H1 (cell line): ENCODE measurements around the gene CERS1. TPM values are rescaled to one million over a fixed set of nuclear protein-coding genes. Genes with fewer than 3 reads are reported as not detected.

Source experiments
- CTCF ChIA-PET: fragments of 300-600 bp; sonication (Branson Sonifier 250); formaldehyde crosslinking; loops from one replicate; lab custom pipeline; 2021; ENCODE audit not compliant: partially characterized antibody; lab: Charles Lee
- POLR2A ChIA-PET: fragments of 300-600 bp; sonication (Branson Sonifier 250); formaldehyde crosslinking; loops from one replicate; lab custom pipeline; 2021; ENCODE audit warnings: inconsistent platforms; ENCODE audit not compliant: partially characterized antibody; lab: Charles Lee
- DNase-seq, 2 experiments: peaks; one replicate each; pipeline versions ENCODE4 v3.0.0 to v3.0.0-alpha.2; 2010 to 2022; ENCODE audit warnings: low spot score in 2 of 2, low read depth in 1 of 2, mixed read lengths in 1 of 2
- FAIRE-seq: peaks from 2 replicates; lab custom pipeline; 2011; peaks lifted over from hg19 to GRCh38; lab: Jason Lieb, UNC
- H2AFZ ChIP-seq: 2 replicates; pipeline ENCODE4 v1.8.1; 2012; ENCODE audit warnings: low read length, inconsistent platforms
- H2AK5ac ChIP-seq: 2 replicates; pipeline ENCODE4 v1.6.1; 2013; ENCODE audit warnings: low read depth, low read length
- H2BK120ac ChIP-seq: replicated peaks from 2 replicates; pipeline ENCODE3; 2013; ENCODE audit warnings: low read depth, low read length, inconsistent platforms
- H2BK12ac ChIP-seq: 2 replicates; pipeline ENCODE4 v1.6.1; 2013; ENCODE audit warnings: low read depth, low read length
- H2BK15ac ChIP-seq: 2 replicates; pipeline ENCODE4 v1.6.1; 2013; ENCODE audit warnings: low read length
- H2BK20ac ChIP-seq: 2 replicates; pipeline ENCODE4 v1.6.1; 2013; ENCODE audit warnings: low read length
- H2BK5ac ChIP-seq: 2 replicates; pipeline ENCODE4 v1.6.1; 2013; ENCODE audit warnings: low read depth, low read length
- H3K14ac ChIP-seq: 2 replicates; pipeline ENCODE4 v1.6.1; 2013; ENCODE audit warnings: inconsistent platforms; ENCODE audit not compliant: insufficient read length
- H3K18ac ChIP-seq: 2 replicates; pipeline ENCODE4 v1.6.1; 2013; ENCODE audit warnings: low read length; ENCODE audit errors: extremely low read depth
- H3K23ac ChIP-seq: 2 replicates; pipeline ENCODE4 v1.6.1; 2013; ENCODE audit warnings: inconsistent platforms; ENCODE audit not compliant: insufficient read length
- H3K23me2 ChIP-seq: 2 replicates; pipeline ENCODE4 v1.6.1; 2013; ENCODE audit warnings: low read depth, low read length
- H3K27ac ChIP-seq: 2 replicates; pipeline ENCODE4 v1.6.1; 2011; ENCODE audit warnings: low read depth, low read length, inconsistent platforms
- H3K27me3 ChIP-seq, 4 experiments: replicated peaks in 1 of 4; 1 replicate in 1 of 4; 2 replicates in 3 of 4; pipeline versions ENCODE4 v1.6.1 to v1.8.1; 2011 to 2013; ENCODE audit warnings: low read length in 3 of 4, mild to moderate bottlenecking in 3 of 4, inconsistent platforms in 2 of 4, mixed read lengths in 2 of 4, moderate library complexity in 1 of 4; ENCODE audit not compliant: control insufficient read depth in 3 of 4, insufficient read depth in 3 of 4; ENCODE audit errors: extremely low read depth in 1 of 4
- H3K36me3 ChIP-seq, 4 experiments: 2 replicates each; pipeline versions ENCODE4 v1.6.1 to v1.8.1; 2011 to 2013; ENCODE audit warnings: mild to moderate bottlenecking in 4 of 4, low read length in 3 of 4, moderate library complexity in 2 of 4, control low read depth in 1 of 4, inconsistent platforms in 1 of 4; ENCODE audit not compliant: insufficient read depth in 4 of 4, control insufficient read depth in 2 of 4
- H3K4ac ChIP-seq: replicated peaks from 2 replicates; pipeline ENCODE3; 2013; ENCODE audit warnings: low read length, low read depth, mixed read lengths, inconsistent platforms; ENCODE audit not compliant: insufficient read length
- H3K4me1 ChIP-seq, 4 experiments: replicated peaks in 1 of 4; 1 replicate in 1 of 4; 2 replicates in 3 of 4; pipeline versions ENCODE4 v1.6.1 to v1.8.1; 2011 to 2013; ENCODE audit warnings: low read length in 3 of 4, inconsistent platforms in 2 of 4, mixed read lengths in 1 of 4; ENCODE audit not compliant: insufficient read depth in 4 of 4, control insufficient read depth in 3 of 4
- H3K4me2 ChIP-seq, 2 experiments: 2 replicates each; pipeline versions ENCODE4 v1.6.1 to v1.8.1; 2011 to 2013; ENCODE audit warnings: low read depth in 2 of 2, low read length in 2 of 2, control low read depth in 1 of 2, inconsistent platforms in 1 of 2, mild to moderate bottlenecking in 1 of 2; ENCODE audit not compliant: insufficient read depth in 1 of 2
- H3K4me3 ChIP-seq, 4 experiments: fragments of 200-600, 300-600 bp in 1 of 4; sonication (generic), shearing (Covaris generic), sonication (Bioruptor Twin) in 1 of 4; 2 replicates each; pipeline versions ENCODE4 v1.5.1 to v1.8.1; 2011 to 2016; ENCODE audit warnings: low read length in 4 of 4, low read depth in 3 of 4, control low read depth in 2 of 4, inconsistent platforms in 2 of 4, mild to moderate bottlenecking in 2 of 4, mixed read lengths in 1 of 4, moderate library complexity in 1 of 4; ENCODE audit not compliant: insufficient read depth in 2 of 4; ENCODE audit errors: extremely low read depth in 1 of 4
- H3K56ac ChIP-seq: replicated peaks from 2 replicates; pipeline ENCODE3; 2013; ENCODE audit warnings: low read depth, mild to moderate bottlenecking, mixed read lengths, low read length, inconsistent platforms; ENCODE audit not compliant: insufficient read length
- H3K79me1 ChIP-seq: 2 replicates; pipeline ENCODE4 v1.6.1; 2013; ENCODE audit warnings: low read depth, low read length, control low read depth
- H3K79me2 ChIP-seq, 2 experiments: 2 replicates each; pipeline versions ENCODE4 v1.6.1 to v1.8.1; 2012 to 2013; ENCODE audit warnings: low read length in 2 of 2, mild to moderate bottlenecking in 2 of 2, inconsistent platforms in 1 of 2; ENCODE audit not compliant: insufficient read depth in 2 of 2, control insufficient read depth in 1 of 2
- H3K9ac ChIP-seq, 4 experiments: replicated peaks in 1 of 4; 1 replicate in 1 of 4; 2 replicates in 3 of 4; pipeline versions ENCODE4 v1.6.1 to v1.8.1; 2011 to 2013; ENCODE audit warnings: low read depth in 3 of 4, low read length in 3 of 4, control low read depth in 2 of 4, mild to moderate bottlenecking in 2 of 4, moderate library complexity in 2 of 4, inconsistent platforms in 1 of 4; ENCODE audit errors: extremely low read depth in 1 of 4
- H3K9me3 ChIP-seq, 2 experiments: 2 replicates each; pipeline versions ENCODE4 v1.6.1 to v1.8.1; 2012 to 2013; ENCODE audit warnings: mild to moderate bottlenecking in 2 of 2, moderate library complexity in 2 of 2, control low read depth in 1 of 2, inconsistent platforms in 1 of 2, low read depth in 1 of 2, low read length in 1 of 2, mixed read lengths in 1 of 2; ENCODE audit not compliant: insufficient read depth in 2 of 2
- H4K20me1 ChIP-seq, 2 experiments: replicated peaks in 1 of 2; 2 replicates each; pipeline versions ENCODE3 to v1.8.1; 2011 to 2013; ENCODE audit warnings: inconsistent platforms in 2 of 2, low read length in 2 of 2, mild to moderate bottlenecking in 1 of 2; ENCODE audit not compliant: insufficient read depth in 2 of 2, control insufficient read depth in 1 of 2
- H4K5ac ChIP-seq: 2 replicates; pipeline ENCODE4 v1.6.1; 2013; ENCODE audit warnings: low read length, low read depth, mixed read lengths, inconsistent platforms; ENCODE audit not compliant: insufficient read length
- H4K8ac ChIP-seq: 2 replicates; pipeline ENCODE4 v1.8.0; 2013; ENCODE audit warnings: mild to moderate bottlenecking, moderate library complexity, low read length, inconsistent platforms; ENCODE audit not compliant: insufficient read depth; ENCODE audit errors: extremely low read depth
- H4K91ac ChIP-seq: replicated peaks from 2 replicates; pipeline ENCODE3; 2013; ENCODE audit warnings: low read length, mixed read lengths, inconsistent platforms; ENCODE audit not compliant: insufficient read length
- SIN3A ChIP-seq, 2 experiments: IDR thresholded peaks in 1 of 2; conservative IDR thresholded peaks in 1 of 2; 2 replicates each; pipeline ENCODE4 v1.6.1; 2011 to 2012; ENCODE audit warnings: low read length in 2 of 2, improper control_type of control experiment in 1 of 2, low read depth in 1 of 2, mild to moderate bottlenecking in 1 of 2
- YY1 ChIP-seq: IDR thresholded peaks from 2 replicates; pipeline ENCODE4 v1.6.1; 2011; ENCODE audit warnings: low read depth, mild to moderate bottlenecking, low read length
- WGBS, 2 experiments: shearing (Covaris generic) in 1 of 2; methylation state at CpG; one replicate each; pipeline versions ENCODE4 v1.1.6 to v1.1.7; 2013 to 2015; ENCODE audit warnings: low lambda C conversion rate in 2 of 2, mixed read lengths in 2 of 2, inconsistent platforms in 1 of 2, low coverage in 1 of 2, missing lambda C conversion rate in 1 of 2; ENCODE audit not compliant: insufficient replicate concordance in 2 of 2, insufficient coverage in 1 of 2, insufficient read length in 1 of 2; ENCODE audit errors: extremely low coverage in 1 of 2, missing lambda C conversion rate in 1 of 2; 5-methylcytosine and 5-hydroxymethylcytosine counted together
- polyA plus RNA-seq, 7 experiments: library from polyadenylated mRNA; depleted of rRNA in 3 of 7; stranded (reverse) in 5 of 7; unstranded in 2 of 7; fragments of >200 nt in 5 of 7; fragments of 200-250 nt in 2 of 7; gene quantifications; 1 replicate in 5 of 7; 2 replicates in 1 of 7; 4 replicates in 1 of 7; pipeline versions ENCODE4 v1.2.1 to v1.2.3, GENCODE V29; 2011 to 2013; ENCODE audit warnings: missing spikeins in 2 of 7, mixed read lengths in 2 of 7
- total RNA-seq: library from RNA; stranded (reverse); fragmentation: NEBNext Ultra II Directional; extraction: Animal tissue kit (Norgen Biotek cat#: 25700); gene quantifications from 2 replicates; pipeline ENCODE4 v1.2.1, GENCODE V29; 2021

Gene CERS1
- total and polyA plus RNA-seq, 2 of the 8 experiments (the other 6 are each of a cell fraction or from before 2014, with no cell fraction given) = 18.6 to 51.0 TPM

- Histone ChIP-seq H3K18ac (no peak overlapping the region), H3K14ac (no peak overlapping the region), H4K91ac (no peak overlapping the region), H3K4ac (no peak overlapping the region), H2BK15ac (no peak overlapping the region), H2AFZ (no peak overlapping the region), H2BK5ac (no peak overlapping the region), H3K79me1 (no peaks in the 10 kb centered on the region), H2AK5ac (no peak overlapping the region), H3K9ac (no peak overlapping the region), H3K27me3 (peaks cover 0 to 10% (median 7%) of the 10 kb centered on the region in 4 experiments; a peak in 4 of 7 replicates), H4K8ac (no peak overlapping the region), H2BK20ac (no peak overlapping the region), H2BK120ac (no peak overlapping the region), H2BK12ac (no peak overlapping the region), H4K20me1 (peaks cover 5 to 8% of the 10 kb centered on the region in 2 experiments), H3K9me3 (no peaks in the 10 kb centered on the region), H3K36me3 (peaks cover 0 to 7% (median 0%) of the 10 kb centered on the region in 4 experiments; a peak in 1 of 8 replicates), H3K4me1 (peaks cover 0 to 5% (median 0%) of the 10 kb centered on the region in 4 experiments; a peak in 2 of 7 replicates), H3K23me2 (peaks cover 6% of the 10 kb centered on the region; the same call in 1 of the 2 replicates), H3K79me2 (no peaks in the 10 kb centered on the region), H3K23ac (no peak overlapping the region), H3K56ac (no peak overlapping the region), H3K27ac (no peak overlapping the region), H3K4me3 (no peak overlapping the region), H3K4me2 (no peak overlapping the region), H4K5ac (no peak overlapping the region)
- DNase-seq (no peak), FAIRE-seq (no peak)
- POLR2A ChIA-PET = interaction anchor here (1.3 to 1.6 kb wide), 5 partner anchors 8 to 32 kb away, joined by 3 to 7 read pairs (median 5); partner anchors contain the start of genes COPE and DDX49
- TF ChIP-seq SIN3A (conservative IDR thresholded peaks at IDR 0.05 in 1 of 2, IDR thresholded peaks at IDR 0.05 in 1 of 2; ENCODE audit: low read depth in 1 of 2, low read length in 2 of 2) (0 out of 4 replicates have a peak, but pooled peaks of 1 of the 2 experiments have one; percentile 41), YY1 (no peak)
- 89% methylated on average over 16 of the region's 20 CpGs; no CpG with 5 or more reads in 1 of the 2 experiments for WGBS, 2 experiments
- CTCF ChIA-PET = interaction anchor here (0.5 to 1.8 kb wide), 7 partner anchors 10 to 616 kb away, joined by 3 to 9 read pairs (median 3); partner anchors contain the start of genes COPE and DDX49
These were observed 3.9 kb upstream of the CERS1 start for GRCh38 chr19:18899624-18900560.
